Measurements from ENCODE around the gene COL26A1. TPM values are rescaled to one million over a fixed set of nuclear protein-coding genes. Genes with fewer than 3 reads are reported as not detected.

Gene COL26A1
- total RNA-seq, 2 donors from 2014 or later = 3.8 to 10.3 TPM

DNA sequence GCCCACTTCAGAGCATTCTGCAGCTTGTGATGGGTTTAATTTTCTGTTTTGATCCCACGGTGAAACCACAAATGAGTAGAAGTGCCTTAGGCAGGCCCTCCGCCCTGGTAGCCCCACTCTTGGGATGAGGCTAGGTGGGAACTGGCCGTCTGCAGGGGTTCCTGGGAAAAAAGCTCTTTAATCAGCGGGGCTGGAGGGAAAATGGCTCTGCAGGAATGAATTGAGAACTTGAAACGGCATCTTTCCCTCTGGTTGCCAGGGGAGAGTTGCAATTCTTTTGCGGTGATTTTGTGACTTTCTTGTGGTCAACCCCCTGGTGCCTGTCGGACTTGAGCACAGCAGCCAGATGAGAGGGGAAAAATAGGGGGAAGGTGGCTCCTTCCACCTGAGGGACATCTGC, 32.7 kb downstream of the COL26A1 start:
- H3K27ac ChIP-seq = no peak overlapping the region
- TF ChIP-seq, protein P1, sequence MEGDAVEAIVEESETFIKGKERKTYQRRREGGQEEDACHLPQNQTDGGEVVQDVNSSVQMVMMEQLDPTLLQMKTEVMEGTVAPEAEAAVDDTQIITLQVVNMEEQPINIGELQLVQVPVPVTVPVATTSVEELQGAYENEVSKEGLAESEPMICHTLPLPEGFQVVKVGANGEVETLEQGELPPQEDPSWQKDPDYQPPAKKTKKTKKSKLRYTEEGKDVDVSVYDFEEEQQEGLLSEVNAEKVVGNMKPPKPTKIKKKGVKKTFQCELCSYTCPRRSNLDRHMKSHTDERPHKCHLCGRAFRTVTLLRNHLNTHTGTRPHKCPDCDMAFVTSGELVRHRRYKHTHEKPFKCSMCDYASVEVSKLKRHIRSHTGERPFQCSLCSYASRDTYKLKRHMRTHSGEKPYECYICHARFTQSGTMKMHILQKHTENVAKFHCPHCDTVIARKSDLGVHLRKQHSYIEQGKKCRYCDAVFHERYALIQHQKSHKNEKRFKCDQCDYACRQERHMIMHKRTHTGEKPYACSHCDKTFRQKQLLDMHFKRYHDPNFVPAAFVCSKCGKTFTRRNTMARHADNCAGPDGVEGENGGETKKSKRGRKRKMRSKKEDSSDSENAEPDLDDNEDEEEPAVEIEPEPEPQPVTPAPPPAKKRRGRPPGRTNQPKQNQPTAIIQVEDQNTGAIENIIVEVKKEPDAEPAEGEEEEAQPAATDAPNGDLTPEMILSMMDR (IDR thresholded peaks at IDR 0.05) = no peak
- TF ChIP-seq POLR2A (IDR thresholded peaks at IDR 0.05) (no peak), POLR2AphosphoS5 (IDR thresholded peaks at IDR 0.05) (no peak)
- WGBS = 87% methylated on average over 7 of the region's 7 CpGs
- H3K36me3 ChIP-seq = no peaks in the 10 kb centered on the region
- H3K4me1 ChIP-seq (replicated peaks) = no peaks in the 10 kb centered on the region
- no peaks in the 10 kb centered on the region for H3K9me3 ChIP-seq
- no peak overlapping the region for H3K4me3 ChIP-seq
- H3K27me3 ChIP-seq (replicated peaks; ENCODE audit: insufficient read depth) = no peaks in the 10 kb centered on the region
- intact Hi-C loops (cut with DNase I) = no loop called here
- DNase-seq (ENCODE audit: low spot score) = no peak

DNA sequence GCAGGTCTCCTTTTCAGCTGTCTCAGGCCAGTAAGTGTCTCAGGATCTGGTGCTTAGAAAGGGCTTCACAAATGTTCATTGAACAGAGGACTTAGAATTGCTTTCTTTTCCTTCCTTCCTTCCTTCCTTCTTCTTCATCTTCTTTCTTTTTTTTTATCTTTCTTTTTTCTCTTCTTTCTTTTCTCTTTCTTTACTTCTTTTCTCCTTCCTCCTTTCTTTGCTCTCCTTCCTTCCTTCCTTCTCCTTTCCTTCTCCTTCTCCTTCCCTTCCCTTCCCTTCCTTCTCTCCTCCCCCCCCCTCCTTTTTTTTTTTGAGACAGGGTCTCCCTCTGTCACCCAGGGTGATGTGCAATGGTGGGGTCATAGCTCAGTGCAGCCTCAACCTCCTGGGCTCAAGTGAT, 34.6 kb downstream of the COL26A1 start:
- TF ChIP-seq POLR2A (IDR thresholded peaks at IDR 0.05) (no peak), POLR2AphosphoS5 (IDR thresholded peaks at IDR 0.05) (no peak)
- TF ChIP-seq, protein P1 (IDR thresholded peaks at IDR 0.05) = no peak
- Histone ChIP-seq H3K36me3 (no peaks in the 10 kb centered on the region), H3K27me3 (replicated peaks; ENCODE audit: insufficient read depth) (no peaks in the 10 kb centered on the region), H3K27ac (no peak overlapping the region), H3K9me3 (no peaks in the 10 kb centered on the region), H3K4me1 (replicated peaks) (no peaks in the 10 kb centered on the region), H3K4me3 (no peak overlapping the region)
- intact Hi-C loops (cut with DNase I) = no loop called here
- DNase-seq (ENCODE audit: low spot score) = no peak

DNA sequence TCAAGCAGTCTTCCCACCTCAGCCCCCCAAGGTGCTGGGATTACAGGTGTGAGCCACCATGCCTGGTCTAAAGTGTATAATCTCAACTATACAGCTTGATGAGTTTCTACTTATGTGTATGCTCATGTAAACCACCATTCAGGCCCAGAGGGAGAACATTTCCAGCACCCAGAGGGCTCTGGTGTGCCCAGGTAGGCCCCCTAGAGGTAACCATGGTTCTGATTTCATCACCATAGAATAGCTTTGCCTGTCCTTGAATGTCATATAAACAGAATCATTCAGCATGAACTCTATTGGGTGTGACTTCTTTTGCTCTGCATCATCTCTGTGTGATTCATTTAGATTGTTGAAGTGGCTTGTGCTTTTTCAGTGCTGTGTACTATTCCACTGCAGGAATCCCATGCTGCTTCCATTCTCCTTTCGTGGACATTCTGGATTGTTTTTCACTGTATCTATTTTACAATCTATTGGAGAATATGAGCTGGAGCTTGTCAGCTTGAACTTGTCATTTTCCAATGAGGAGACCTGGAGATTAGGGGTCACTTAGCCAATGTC, 35.2 kb downstream of the COL26A1 start:
- intact Hi-C loops (cut with DNase I) = no loop called here
- no peaks in the 10 kb centered on the region for H3K27me3 ChIP-seq (replicated peaks; ENCODE audit: insufficient read depth)
- no peak for DNase-seq (ENCODE audit: low spot score)
- no peak overlapping the region for H3K4me3 ChIP-seq
- no peaks in the 10 kb centered on the region for H3K9me3 ChIP-seq
- no peak overlapping the region for H3K27ac ChIP-seq
- TF ChIP-seq, protein P1 (IDR thresholded peaks at IDR 0.05) = no peak
- TF ChIP-seq POLR2A (IDR thresholded peaks at IDR 0.05) = no peak
- TF ChIP-seq POLR2AphosphoS5 (IDR thresholded peaks at IDR 0.05) = no peak
- H3K4me1 ChIP-seq (replicated peaks) = no peaks in the 10 kb centered on the region
- 91% methylated on average over 1 of the region's 1 CpG for WGBS
- no peaks in the 10 kb centered on the region for H3K36me3 ChIP-seq

DNA sequence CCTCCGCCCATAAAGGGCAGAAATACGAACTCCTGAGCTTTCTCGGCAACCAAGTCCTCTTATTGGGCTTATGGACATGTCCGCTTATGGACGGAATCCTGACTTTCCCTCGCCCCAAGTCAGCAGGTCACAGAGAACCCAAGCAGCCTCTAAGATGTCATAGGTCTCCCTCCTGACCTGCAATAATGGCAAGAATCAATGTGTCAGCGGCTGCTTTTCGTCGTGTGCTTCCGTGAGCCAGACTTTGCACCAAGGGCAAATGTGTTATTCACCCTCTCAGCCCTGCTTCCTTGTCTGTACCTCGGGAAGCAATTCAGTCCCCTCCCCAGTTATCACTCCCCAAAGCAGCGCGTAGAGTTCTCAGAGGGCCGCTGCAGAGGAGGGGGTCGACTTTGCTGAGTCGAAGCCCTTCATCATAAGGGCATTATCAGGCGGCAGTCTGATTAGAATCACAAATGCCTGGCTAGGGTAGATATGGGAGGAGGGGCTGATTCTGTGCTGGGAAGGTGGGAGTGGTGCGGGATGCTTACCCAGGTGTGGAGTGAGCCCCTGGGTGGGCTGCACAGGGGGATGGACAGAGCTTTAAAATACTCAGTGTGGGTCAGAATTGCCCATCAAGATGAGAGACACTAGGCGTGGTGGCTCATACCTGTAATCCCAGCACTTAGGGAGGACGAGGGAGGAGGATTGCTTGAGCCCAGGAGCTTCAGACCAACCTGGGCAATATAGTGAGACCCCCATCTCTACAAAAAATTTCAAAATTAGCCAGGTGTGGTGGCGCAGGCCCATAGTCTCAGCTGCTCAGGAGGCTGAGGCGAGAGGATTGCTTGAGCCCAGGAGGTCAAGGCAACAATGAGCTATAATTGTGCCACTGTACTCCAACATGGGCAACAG, 36.0 kb downstream of the COL26A1 start:
- no peaks in the 10 kb centered on the region for H3K27me3 ChIP-seq (replicated peaks; ENCODE audit: insufficient read depth)
- no peak overlapping the region for H3K4me3 ChIP-seq
- WGBS = 78% methylated on average over 22 of the region's 22 CpGs
- H3K4me1 ChIP-seq (replicated peaks) = no peaks in the 10 kb centered on the region
- TF ChIP-seq POLR2AphosphoS5 (IDR thresholded peaks at IDR 0.05) (no peak), POLR2A (IDR thresholded peaks at IDR 0.05) (no peak)
- TF ChIP-seq, protein P1 (IDR thresholded peaks at IDR 0.05) = no peak
- H3K9me3 ChIP-seq = no peaks in the 10 kb centered on the region
- H3K27ac ChIP-seq = no peak overlapping the region
- intact Hi-C loops (cut with DNase I) = no loop called here
- no peak for DNase-seq (ENCODE audit: low spot score)
- no peaks in the 10 kb centered on the region for H3K36me3 ChIP-seq

DNA sequence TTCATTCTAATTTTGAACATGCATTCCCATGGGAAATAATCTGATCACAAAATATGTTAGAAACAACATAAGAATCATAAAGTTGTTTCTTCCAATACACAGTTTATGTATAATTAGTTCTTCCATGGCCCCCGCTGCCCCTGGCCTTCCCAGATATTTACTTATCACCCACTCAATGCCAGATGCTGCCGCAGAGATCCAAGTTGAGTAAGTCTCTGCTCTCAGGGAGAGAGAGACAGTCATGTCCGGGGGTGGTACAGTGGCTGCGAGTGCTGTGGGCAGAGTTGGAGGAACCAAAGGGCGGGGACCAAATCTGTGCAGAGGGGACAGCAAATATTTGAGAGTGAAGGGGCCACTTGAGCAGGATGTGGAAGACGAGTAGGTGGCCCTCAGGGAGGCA, 37.1 kb downstream of the COL26A1 start:
- intact Hi-C loops (cut with DNase I) = no loop called here
- H3K27me3 ChIP-seq (replicated peaks; ENCODE audit: insufficient read depth) = no peaks in the 10 kb centered on the region
- H3K4me3 ChIP-seq = no peak overlapping the region

More for the DNA sequence above, 37.1 kb downstream of the COL26A1 start:
- H3K36me3 ChIP-seq = no peaks in the 10 kb centered on the region
- H3K27ac ChIP-seq = no peak overlapping the region
- TF ChIP-seq POLR2A (IDR thresholded peaks at IDR 0.05) (no peak), POLR2AphosphoS5 (IDR thresholded peaks at IDR 0.05) (no peak)
- TF ChIP-seq, protein P1 (IDR thresholded peaks at IDR 0.05) = no peak
- no peaks in the 10 kb centered on the region for H3K4me1 ChIP-seq (replicated peaks)
- WGBS = 74% methylated on average over 6 of the region's 6 CpGs
- H3K9me3 ChIP-seq = no peaks in the 10 kb centered on the region
- no peak for DNase-seq (ENCODE audit: low spot score)
